Ovary (tissue), 3 donors: ENCODE measurements around the gene TNKS2.

Experiments
- CTCF ChIP-seq, 3 donors: fragments of 450-650 bp in 2 of 3; fragments of 200-600 bp in 1 of 3; IDR thresholded peaks; one replicate each; pipeline versions ENCODE4 v1.5.1 to v1.8.0; 2016 to 2022; ENCODE audit warnings: antibody characterized with exemption in 3 of 3, mild to moderate bottlenecking in 1 of 3
- EP300 ChIP-seq: sonication (generic); formaldehyde crosslinking; IDR thresholded peaks from one replicate; pipeline ENCODE4 v1.6.1; 2017; ENCODE audit warnings: antibody characterized with exemption
- POLR2A ChIP-seq: fragments of 450-650 bp; IDR thresholded peaks from one replicate; pipeline ENCODE4 v1.6.1; 2017; ENCODE audit warnings: antibody characterized with exemption, mild to moderate bottlenecking, moderate library complexity
- donor health status: DM: no; HTN: no; CAD: no.

GRCh38 chr10:91800182-91800581 lies 2.0 kb downstream of the TNKS2 start:
- no peak for TF ChIP-seq CTCF (IDR thresholded peaks at IDR 0.05)
- TF ChIP-seq POLR2A = no peak
- no peak for TF ChIP-seq EP300
